Fibroblast of lung (primary cell): ENCODE measurements around the gene ELOVL5. TPM values are rescaled to one million over a fixed set of nuclear protein-coding genes. Genes with fewer than 3 reads are reported as not detected.
A peak's percentile ranks its signal among the peaks of the same experiment; 100 is the strongest.

Experiments
- DNase-seq, 2 donors: peaks; one replicate each; pipeline versions ENCODE4 v3.0.0 to v3.0.0-alpha.2; 2010; ENCODE audit warnings: low read depth in 2 of 2
- H2AFZ ChIP-seq: 2 replicates; pipeline ENCODE4 v1.5.1; 2012; ENCODE audit warnings: low read length, control low read depth, inconsistent platforms
- H3K27ac ChIP-seq: 2 replicates; pipeline ENCODE4 v1.5.1; 2011; ENCODE audit warnings: low read length, control low read depth; ENCODE audit not compliant: insufficient read depth
- H3K27me3 ChIP-seq: 2 replicates; pipeline ENCODE4 v1.5.1; 2011; ENCODE audit warnings: mild to moderate bottlenecking, low read length; ENCODE audit not compliant: control insufficient read depth, insufficient read depth
- H3K36me3 ChIP-seq: 2 replicates; pipeline ENCODE4 v1.5.1; 2011; ENCODE audit warnings: low read length; ENCODE audit not compliant: control insufficient read depth, insufficient read depth
- H3K4me1 ChIP-seq: 2 replicates; pipeline ENCODE4 v1.5.1; 2011; ENCODE audit warnings: low read length; ENCODE audit not compliant: control insufficient read depth, insufficient read depth; ENCODE audit errors: extremely low read depth
- H3K4me2 ChIP-seq: 2 replicates; pipeline ENCODE4 v1.5.1; 2011; ENCODE audit warnings: low read length, control low read depth; ENCODE audit not compliant: insufficient read depth; ENCODE audit errors: extremely low read depth
- H3K4me3 ChIP-seq, 4 experiments: fragments of 200-600 bp in 1 of 4; sonication (generic) in 1 of 4; replicated peaks in 1 of 4; 2 replicates each; pipeline ENCODE4 v1.5.1; 2011 to 2016; ENCODE audit warnings: low read length in 4 of 4, low read depth in 3 of 4, mild to moderate bottlenecking in 3 of 4, control low read depth in 2 of 4, inconsistent platforms in 1 of 4, mixed read lengths in 1 of 4; ENCODE audit not compliant: insufficient read depth in 1 of 4; ENCODE audit errors: control extremely low read depth in 1 of 4
- H3K79me2 ChIP-seq: 2 replicates; pipeline ENCODE4 v1.5.1; 2012; ENCODE audit warnings: mild to moderate bottlenecking, low read length, inconsistent platforms; ENCODE audit not compliant: control insufficient read depth, insufficient read depth
- H3K9ac ChIP-seq: 2 replicates; pipeline ENCODE4 v1.5.1; 2011; ENCODE audit warnings: mild to moderate bottlenecking, low read length, control low read depth; ENCODE audit not compliant: insufficient read depth
- H3K9me3 ChIP-seq: 2 replicates; pipeline ENCODE4 v1.5.1; 2012; ENCODE audit warnings: low read depth, low read length; ENCODE audit not compliant: control insufficient read depth, insufficient read depth
- H4K20me1 ChIP-seq: 2 replicates; pipeline ENCODE4 v1.5.1; 2011; ENCODE audit warnings: low read length; ENCODE audit not compliant: control insufficient read depth, insufficient read depth; ENCODE audit errors: extremely low read depth
- CTCF ChIP-seq, 2 donors: IDR thresholded peaks in 1 of 2; conservative IDR thresholded peaks in 1 of 2; 1 replicate in 1 of 2; 2 replicates in 1 of 2; pipeline ENCODE4 v1.5.1; 2011 to 2012; ENCODE audit warnings: low read length in 2 of 2, control low read depth in 1 of 2, inconsistent platforms in 1 of 2, low read depth in 1 of 2, mild to moderate bottlenecking in 1 of 2
- EZH2 ChIP-seq: IDR thresholded peaks from 2 replicates; pipeline ENCODE4 v1.5.1; 2012; ENCODE audit warnings: low read length, control low read depth, mild to moderate bottlenecking; ENCODE audit errors: missing control alignments
- polyA plus RNA-seq, 2 donors: library from polyadenylated mRNA; depleted of rRNA in 1 of 2; stranded (reverse) in 1 of 2; unstranded in 1 of 2; fragments of >200 nt; gene quantifications; 2 replicates each; pipeline ENCODE4 v1.2.1, GENCODE V29; 2011 to 2012; ENCODE audit warnings: missing spikeins in 1 of 2
- total RNA-seq: library from RNA; depleted of rRNA; stranded (reverse); fragments of >200 nt; gene quantifications from 2 replicates; pipeline ENCODE4 v1.2.1, GENCODE V29; 2014

Gene ELOVL5
- total and polyA plus RNA-seq, 2 donors (not counting 1 experiment from before 2014, with no cell fraction given): 67.7 to 96.7 TPM

- H3K4me2 ChIP-seq: no peak overlapping the region
- no peaks in the 10 kb centered on the region for H4K20me1 ChIP-seq
- peaks cover 5% of the 10 kb centered on the region for H3K79me2 ChIP-seq
- no peak for DNase-seq
- no peaks in the 10 kb centered on the region for H3K27me3 ChIP-seq
- no peak overlapping the region for H3K27ac ChIP-seq
- no peak for TF ChIP-seq EZH2
- no peaks in the 10 kb centered on the region for H3K9me3 ChIP-seq
- no peak overlapping the region for H3K4me3 ChIP-seq
- H2AFZ ChIP-seq: no peak overlapping the region
- H3K9ac ChIP-seq: no peak overlapping the region
- no peaks in the 10 kb centered on the region for H3K4me1 ChIP-seq
- H3K36me3 ChIP-seq: no peaks in the 10 kb centered on the region
These were observed 3.6 kb upstream of the ELOVL5 start for GRCh38 chr6:53352360-53352759.

- DNase-seq: no peak
- H3K4me1 ChIP-seq: peaks cover 5% of the 10 kb centered on the region
- peak overlapping the region; percentile 84 for H3K4me2 ChIP-seq
- peak overlapping the region; percentile 83 for H2AFZ ChIP-seq
- peak overlapping the region; percentile 93 for H3K9ac ChIP-seq
- H3K27me3 ChIP-seq: no peaks in the 10 kb centered on the region
- no peaks in the 10 kb centered on the region for H4K20me1 ChIP-seq
- H3K79me2 ChIP-seq: peaks cover 34% of the 10 kb centered on the region
- no peaks in the 10 kb centered on the region for H3K36me3 ChIP-seq
- TF ChIP-seq EZH2 (no peak), CTCF (conservative IDR thresholded peaks at IDR 0.05 in 1 of 2, IDR thresholded peaks at IDR 0.05 in 1 of 2; ENCODE audit: low read depth in 1 of 2, low read length in 2 of 2) (no peak)
- H3K27ac ChIP-seq: peak overlapping the region; percentile 93
- peak overlapping the region; percentile 81 to 91 (median 82) for H3K4me3 ChIP-seq
- no peaks in the 10 kb centered on the region for H3K9me3 ChIP-seq
These were observed 501 bp upstream of the ELOVL5 start for GRCh38 chr6:53349209-53349693.

GRCh38 chr6:53347921-53348370 lies 804 bp downstream of the ELOVL5 start:
- Histone ChIP-seq H2AFZ (peak overlapping the region; percentile 47), H3K4me3 (peak overlapping the region; percentile 81 to 91 (median 82)), H3K9me3 (no peaks in the 10 kb centered on the region), H3K27ac (peak overlapping the region; percentile 93), H3K4me1 (peaks cover 5% of the 10 kb centered on the region), H3K4me2 (peak overlapping the region; percentile 96), H3K9ac (peak overlapping the region; percentile 93), H3K36me3 (no peaks in the 10 kb centered on the region), H4K20me1 (no peaks in the 10 kb centered on the region), H3K79me2 (peaks cover 47% of the 10 kb centered on the region), H3K27me3 (no peaks in the 10 kb centered on the region)
- peak; percentile 57 to 70 for DNase-seq
- TF ChIP-seq EZH2 (no peak), CTCF (conservative IDR thresholded peaks at IDR 0.05 in 1 of 2, IDR thresholded peaks at IDR 0.05 in 1 of 2; ENCODE audit: low read depth in 1 of 2, low read length in 2 of 2) (no peak)
